Astrocyte of the spinal cord (primary cell): ENCODE data around the gene UBXN2A.

Experiments used
- DNase-seq: peaks from one replicate; pipeline ENCODE4 v3.0.0; 2011; ENCODE audit warnings: low read depth, low spot score
- H3K4me3 ChIP-seq: 2 replicates; pipeline ENCODE4 v1.5.1; 2011; ENCODE audit warnings: low read depth, mild to moderate bottlenecking, low read length, moderate library complexity
- CTCF ChIP-seq: IDR thresholded peaks from 2 replicates; pipeline ENCODE4 v1.5.1; 2012; ENCODE audit warnings: low read depth, mild to moderate bottlenecking, low read length, inconsistent platforms
- in situ Hi-C: cut with HindIII; loops from 2 replicates; pipeline ENCODE4 v1.10.0; 2017; ENCODE audit warnings: low sequenced_read_pairs

The UBXN2A gene

DNA sequence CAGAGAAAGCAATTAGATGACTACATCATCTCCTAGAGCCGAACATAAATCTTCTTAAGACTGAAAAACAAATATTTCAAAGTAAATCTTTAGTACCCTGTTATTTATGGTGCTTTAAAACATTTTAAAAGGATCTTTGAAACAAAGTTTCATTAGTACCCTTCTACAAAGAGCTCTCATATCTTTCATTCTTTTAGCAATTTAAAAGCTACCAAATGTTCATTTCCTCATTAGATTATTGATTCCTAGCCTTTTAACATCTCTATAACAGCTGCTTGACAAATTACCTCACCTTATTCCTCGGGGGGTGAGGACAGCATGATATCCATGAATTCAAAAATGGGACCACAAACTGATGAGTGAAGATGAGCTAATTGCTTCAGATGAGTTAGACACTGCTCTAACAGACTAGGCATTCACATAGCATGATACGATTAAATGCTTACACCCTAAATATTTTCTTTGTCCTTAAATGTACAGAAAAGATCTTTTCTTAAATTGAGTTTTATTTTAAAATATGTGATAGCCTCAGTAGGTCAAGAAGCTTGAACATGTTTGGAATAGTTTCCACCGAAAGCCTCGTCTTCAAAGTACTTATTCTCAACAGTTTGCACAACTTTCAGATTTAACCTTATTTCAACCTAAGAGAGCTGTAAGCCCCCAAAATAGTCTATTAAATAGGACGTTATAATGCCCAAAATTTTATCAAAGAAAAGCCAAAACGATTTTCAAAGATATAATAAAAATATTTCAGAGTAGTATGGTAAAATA is 15.5 kb upstream of the UBXN2A start:
- TF ChIP-seq CTCF, result no peak
- H3K4me3 ChIP-seq, result peak overlapping the region; percentile 74
- DNase-seq, result peak; percentile 16
- in situ Hi-C loops, result no loop called here

DNA sequence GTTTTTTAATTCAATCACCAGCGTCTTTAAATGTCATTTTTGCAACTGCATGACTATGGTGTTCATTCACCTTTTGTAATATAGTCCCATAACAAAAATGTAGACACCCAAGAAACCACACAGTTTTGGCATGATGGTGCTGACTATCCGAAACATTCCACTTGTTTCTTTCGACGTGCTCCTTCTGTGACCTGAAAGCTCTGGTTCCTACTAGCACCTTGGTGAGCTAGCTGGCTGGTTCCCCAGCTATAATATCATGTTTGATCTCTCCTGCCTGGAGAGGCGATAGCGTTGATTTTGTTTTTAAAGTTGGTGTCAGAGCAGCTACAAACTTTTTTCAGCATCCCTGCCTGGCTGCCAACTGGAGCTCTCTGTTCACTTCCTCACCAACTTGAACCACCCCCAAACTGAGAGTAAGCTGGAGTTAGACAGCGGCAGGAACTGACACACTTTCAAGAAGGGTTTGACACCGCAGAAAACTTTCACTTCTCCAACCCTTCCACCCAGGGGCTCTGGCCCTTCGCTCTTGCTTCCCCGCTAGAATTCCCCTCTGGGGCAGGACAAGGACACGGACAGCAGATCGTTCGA is 14.5 kb upstream of the UBXN2A start:
- DNase-seq, result peak; percentile 68
- peak overlapping the region; percentile 74 for H3K4me3 ChIP-seq
- TF ChIP-seq CTCF, result no peak

GRCh38 chr2:23926290-23926749 is 13.9 kb upstream of the UBXN2A start:
- DNase-seq, result no peak
- in situ Hi-C loops, result no loop called here
- TF ChIP-seq CTCF, result no peak

More for the DNA sequence above, 14.5 kb upstream of the UBXN2A start:
- in situ Hi-C loops, result no loop called here

DNA sequence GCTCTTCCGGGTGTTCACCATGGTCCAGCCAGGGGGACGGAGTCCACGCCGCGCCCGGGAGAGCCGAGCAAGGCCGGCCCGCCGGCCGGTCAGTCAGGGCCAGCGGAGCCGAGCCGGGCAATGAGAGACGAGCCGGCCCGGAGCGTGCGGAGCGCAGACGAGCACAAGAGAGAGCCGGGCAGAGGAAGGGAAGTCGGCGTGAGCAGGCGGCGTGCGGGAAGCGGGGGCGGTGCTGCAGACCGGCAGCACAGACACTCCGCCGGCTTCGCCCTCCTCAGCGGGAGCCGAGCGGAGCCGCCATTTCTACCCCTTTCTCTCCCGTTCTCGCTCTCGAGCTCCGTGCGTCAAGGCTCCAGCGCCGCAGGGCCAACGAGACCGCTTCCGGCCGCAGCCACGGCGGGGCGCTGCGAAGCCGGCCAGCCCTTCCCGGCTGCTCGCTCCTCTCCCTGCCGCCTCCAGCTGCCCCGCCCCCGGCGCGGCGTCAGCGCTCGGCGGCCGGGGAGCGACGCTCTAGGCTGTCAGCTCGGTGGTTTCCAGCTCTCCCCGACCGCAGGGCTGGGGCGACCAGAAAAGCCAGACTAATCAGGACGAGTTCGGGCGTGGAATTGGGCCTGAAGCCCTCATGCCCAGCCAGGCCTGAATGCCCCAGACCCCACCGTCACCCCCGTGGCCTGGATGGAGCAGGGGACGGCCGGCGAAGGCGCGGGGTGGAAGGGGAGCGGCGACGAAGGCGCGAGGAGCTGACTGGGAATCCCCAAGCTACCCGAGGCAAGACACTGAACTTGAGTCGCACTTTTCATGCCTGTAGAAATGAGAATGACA is 13.3 kb upstream of the UBXN2A start, which contains the start of gene ATAD2B:
Gene ATAD2B, minus strand, starts transcription at position 374 of the 822 bp plus-strand sequence. Its CDS starts 353 bp downstream, at position 21.
- in situ Hi-C loops, result no loop called here
- H3K4me3 ChIP-seq, result peak within 1 kb of the TSS; percentile 74
- DNase-seq, result peak; percentile 96
- TF ChIP-seq CTCF, result peak; percentile 71

More at GRCh38 chr2:23926290-23926749, 13.9 kb upstream of the UBXN2A start:
- H3K4me3 ChIP-seq, result peak overlapping the region; percentile 74

DNA sequence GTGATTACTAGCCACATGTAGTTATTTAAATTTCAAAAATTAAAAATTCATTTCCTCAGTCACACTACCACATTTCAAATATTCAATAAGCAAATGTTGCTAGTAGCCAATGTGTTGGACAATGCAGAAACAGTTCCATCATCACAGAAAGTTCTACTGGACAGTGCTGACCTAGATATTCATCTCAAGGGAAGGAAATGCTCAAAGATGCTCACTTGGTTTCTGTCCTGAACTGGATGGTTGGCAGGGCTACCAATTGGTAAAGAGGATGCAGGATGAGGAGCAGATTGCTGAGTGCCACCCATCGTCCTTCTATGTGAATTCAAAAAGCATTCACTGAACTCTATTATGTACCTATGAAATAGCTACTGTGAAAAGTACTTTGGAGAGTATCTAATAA is 6.0 kb upstream of the UBXN2A start:
- H3K4me3 ChIP-seq, result no peak overlapping the region
- no peak for TF ChIP-seq CTCF
- no peak for DNase-seq
- in situ Hi-C loops, result no loop called here

GRCh38 chr2:23940718-23941620 is 706 bp downstream of the UBXN2A start:
- DNase-seq, result peak; percentile 36
- peak overlapping the region; percentile 72 for H3K4me3 ChIP-seq
- no peak for TF ChIP-seq CTCF
- in situ Hi-C loops, result no loop called here
